ENCODE measurements around the gene UQCC5.

Gene UQCC5

DNA sequence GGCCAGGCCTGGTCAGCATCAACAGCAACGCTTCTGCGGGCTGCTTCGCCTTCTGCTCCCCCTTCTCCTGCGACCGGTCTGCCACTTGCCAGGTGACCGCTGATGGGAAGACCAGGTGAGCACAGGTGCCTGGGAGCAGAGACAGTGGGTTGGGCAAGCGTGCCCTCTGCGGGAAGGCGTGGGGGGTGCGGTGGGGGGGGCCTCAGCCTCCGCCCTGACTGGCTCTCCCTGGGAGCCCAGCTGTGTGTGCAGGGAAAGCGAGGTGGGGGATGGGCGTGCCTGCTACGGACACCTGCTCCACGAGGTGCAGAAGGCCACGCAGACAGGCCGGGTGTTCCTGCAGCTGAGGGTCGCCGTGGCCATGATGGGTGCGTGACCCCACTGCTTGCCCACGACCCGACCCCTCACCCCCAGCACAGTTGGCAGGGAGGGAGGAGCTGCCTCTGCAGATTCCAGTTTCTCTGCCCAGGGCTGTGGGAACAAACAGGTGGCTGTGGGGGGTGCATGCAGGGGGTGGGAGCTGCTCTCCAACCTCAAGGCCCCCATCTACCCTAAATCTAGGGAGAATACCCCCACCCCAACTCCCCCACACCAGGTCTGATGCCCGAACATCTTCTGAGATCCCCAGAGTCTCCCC is 32.5 kb upstream of the UQCC5 start:
- DNase-seq (ENCODE audit: low read depth, low spot score): no peak

- DNase-seq (ENCODE audit: low read depth, low spot score): no peak
Measured at GRCh38 chr3:52504977-52505376, 31.4 kb upstream of the UQCC5 start.

DNA sequence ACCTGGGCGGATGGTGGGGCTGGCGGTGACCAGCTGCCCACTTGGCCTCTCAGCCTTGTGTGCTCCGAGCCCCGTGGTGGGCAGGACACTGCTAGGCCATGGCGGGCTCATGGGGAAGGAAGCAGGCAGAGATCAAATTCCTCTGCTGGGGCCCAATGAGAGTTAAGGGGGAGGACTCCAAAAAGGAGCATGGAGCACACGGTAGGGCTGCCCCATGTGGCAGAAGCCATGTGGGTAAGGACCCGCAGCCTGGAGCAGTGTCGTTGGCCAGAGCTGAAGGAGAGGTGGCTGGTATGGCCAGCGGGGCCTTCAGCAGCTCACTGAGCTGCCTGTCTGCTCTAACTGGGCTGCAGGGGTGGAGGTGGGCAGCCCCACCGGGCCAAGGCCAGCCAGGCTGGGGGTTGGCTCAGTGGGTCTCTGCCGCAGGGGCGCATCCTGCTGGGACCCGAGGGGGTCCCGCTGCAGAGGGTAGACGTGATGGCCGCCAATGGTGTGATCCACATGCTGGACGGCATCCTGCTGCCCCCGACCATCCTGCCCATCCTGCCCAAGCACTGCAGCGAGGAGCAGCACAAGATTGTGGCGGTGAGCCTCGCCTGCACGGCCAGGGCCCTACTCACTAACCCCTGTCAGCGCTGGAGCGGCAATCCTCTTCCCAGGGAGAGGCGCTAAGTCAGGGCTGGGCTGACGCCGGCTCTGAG is 30.0 kb upstream of the UQCC5 start:
- no peak for DNase-seq (ENCODE audit: low read depth, low spot score)

GRCh38 chr3:52507359-52507758 is 29.0 kb upstream of the UQCC5 start:
- DNase-seq (ENCODE audit: low read depth, low spot score): no peak

DNA sequence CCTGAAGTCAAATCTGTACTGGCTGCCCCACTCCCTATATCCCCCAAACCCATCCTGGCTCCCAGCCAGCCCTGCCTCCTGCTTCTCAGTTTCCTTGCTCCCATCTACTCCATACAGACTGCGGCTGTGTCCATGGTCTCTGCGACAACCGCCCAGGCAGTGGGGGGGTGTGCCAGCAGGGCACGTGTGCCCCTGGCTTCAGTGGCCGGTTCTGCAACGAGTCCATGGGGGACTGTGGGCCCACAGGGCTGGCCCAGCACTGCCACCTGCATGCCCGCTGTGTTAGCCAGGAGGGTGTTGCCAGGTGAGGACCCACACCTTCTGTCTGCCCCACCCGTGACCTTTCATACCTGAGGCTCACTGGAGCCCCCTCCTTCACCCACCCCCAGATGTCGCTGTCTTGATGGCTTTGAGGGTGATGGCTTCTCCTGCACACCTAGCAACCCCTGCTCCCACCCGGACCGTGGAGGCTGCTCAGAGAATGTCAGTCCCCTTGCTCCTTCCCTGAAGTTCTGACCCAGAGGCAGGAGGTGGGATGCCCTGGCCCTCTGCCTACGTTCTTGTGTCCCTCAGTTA is 26.6 kb upstream of the UQCC5 start:
- no peak for DNase-seq (ENCODE audit: low read depth, low spot score)

GRCh38 chr3:52511509-52511908 is 24.9 kb upstream of the UQCC5 start:
- DNase-seq (ENCODE audit: low read depth, low spot score): no peak

GRCh38 chr3:52512105-52512504 is 24.3 kb upstream of the UQCC5 start:
- DNase-seq (ENCODE audit: low read depth, low spot score): no peak

DNA sequence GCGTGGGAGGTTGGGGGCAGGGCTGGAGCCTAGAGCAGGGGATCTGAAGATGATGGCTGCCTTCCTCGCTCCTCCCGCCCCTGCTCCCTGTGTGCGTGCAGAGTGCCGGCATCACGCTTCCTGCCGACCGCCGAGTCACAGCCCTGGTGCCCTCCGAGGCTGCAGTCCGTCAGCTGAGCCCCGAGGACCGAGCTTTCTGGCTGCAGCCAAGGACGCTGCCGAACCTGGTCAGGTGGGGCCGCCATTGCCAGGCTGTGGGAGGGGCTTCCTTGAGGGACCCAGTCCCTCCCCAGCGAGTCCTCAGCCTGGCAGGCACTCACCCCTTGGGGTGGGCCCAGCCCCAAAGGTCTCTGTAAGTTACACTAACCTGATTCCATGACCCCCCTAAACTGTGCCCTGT is 23.7 kb upstream of the UQCC5 start:
- no peak for DNase-seq (ENCODE audit: low read depth, low spot score)

DNA sequence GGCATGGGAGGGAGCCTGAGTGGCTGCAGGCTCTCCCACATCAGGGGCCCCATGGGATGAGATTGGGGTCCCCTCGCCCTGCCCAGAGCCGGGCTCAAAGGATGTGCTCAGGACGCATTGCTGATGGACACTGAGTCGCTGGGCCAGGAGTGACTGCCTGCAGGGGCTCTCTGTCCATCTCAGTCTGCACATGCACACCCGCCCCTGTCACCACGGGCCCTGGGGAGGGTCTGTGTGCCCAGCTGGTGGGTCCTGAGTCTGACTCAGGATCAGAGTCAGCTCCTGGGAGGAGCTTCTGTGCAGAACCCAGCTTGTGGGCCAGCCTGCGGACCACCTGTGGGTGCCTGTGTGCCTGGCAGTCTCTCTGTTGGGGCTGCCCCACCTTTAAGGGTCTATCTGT is 23.1 kb upstream of the UQCC5 start:
- DNase-seq (ENCODE audit: low read depth, low spot score): no peak

GRCh38 chr3:52514576-52514975 is 21.8 kb upstream of the UQCC5 start:
- DNase-seq (ENCODE audit: low read depth, low spot score): no peak

- no peak for DNase-seq (ENCODE audit: low read depth, low spot score)
Measured at GRCh38 chr3:52515192-52515591, 21.2 kb upstream of the UQCC5 start.

- DNase-seq (ENCODE audit: low read depth, low spot score): no peak
Measured at GRCh38 chr3:52516509-52517195, 19.8 kb upstream of the UQCC5 start.

GRCh38 chr3:52517796-52518722 is 18.3 kb upstream of the UQCC5 start:
- no peak for DNase-seq (ENCODE audit: low read depth, low spot score)

GRCh38 chr3:52518723-52519444 is 17.5 kb upstream of the UQCC5 start:
- DNase-seq (ENCODE audit: low read depth, low spot score): no peak

GRCh38 chr3:52519445-52520140 is 16.8 kb upstream of the UQCC5 start:
- DNase-seq (ENCODE audit: low read depth, low spot score): no peak

GRCh38 chr3:52520141-52520667 is 16.2 kb upstream of the UQCC5 start:
- DNase-seq (ENCODE audit: low read depth, low spot score): no peak

DNA sequence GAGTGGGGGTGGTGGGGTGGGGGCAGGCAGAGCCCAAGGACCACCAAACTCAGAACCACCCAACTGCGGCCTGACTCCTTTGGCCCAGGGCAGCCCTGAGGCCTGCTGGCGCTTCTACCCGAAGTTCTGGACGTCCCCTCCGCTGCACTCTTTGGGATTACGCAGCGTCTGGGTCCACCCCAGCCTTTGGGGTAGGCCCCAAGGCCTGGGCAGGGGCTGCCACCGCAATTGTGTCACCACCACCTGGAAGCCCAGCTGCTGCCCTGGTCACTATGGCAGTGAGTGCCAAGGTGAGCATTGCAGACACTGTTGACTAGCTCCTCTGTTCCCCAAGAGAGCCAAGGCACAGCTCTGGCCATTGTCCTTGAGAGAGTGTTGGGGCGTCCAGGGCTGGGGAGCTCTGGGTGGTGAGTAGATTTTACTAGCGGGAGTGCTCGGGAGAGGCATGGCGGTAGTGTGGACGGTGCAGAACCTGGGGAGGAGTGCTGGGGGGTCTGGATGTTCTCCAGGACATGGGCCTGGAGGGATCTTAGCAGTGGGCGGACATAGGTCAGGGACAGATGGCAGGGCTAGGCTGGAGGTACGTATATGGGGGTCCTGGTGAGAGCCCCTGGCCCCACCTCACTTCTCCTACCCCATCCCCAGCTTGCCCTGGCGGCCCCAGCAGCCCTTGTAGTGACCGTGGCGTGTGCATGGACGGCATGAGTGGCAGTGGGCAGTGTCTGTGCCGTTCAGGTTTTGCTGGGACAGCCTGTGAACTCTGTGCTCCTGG is 15.5 kb upstream of the UQCC5 start:
- no peak for DNase-seq (ENCODE audit: low read depth, low spot score)

DNA sequence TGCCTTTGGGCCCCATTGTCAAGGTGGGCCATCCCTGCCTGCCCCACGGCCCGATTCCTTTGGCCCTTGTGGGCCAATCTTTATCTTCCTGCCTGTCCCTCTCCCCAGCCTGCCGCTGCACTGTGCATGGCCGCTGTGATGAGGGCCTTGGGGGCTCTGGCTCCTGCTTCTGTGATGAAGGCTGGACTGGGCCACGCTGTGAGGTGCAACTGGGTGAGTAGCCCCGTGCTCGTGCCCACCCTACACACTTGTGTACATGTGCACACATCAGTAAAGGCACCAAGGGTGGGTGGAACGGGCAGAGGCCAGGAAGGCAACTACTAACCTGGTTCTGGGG is 14.9 kb upstream of the UQCC5 start:
- no peak for DNase-seq (ENCODE audit: low read depth, low spot score)

GRCh38 chr3:52521881-52522650 is 14.3 kb upstream of the UQCC5 start:
- no peak for DNase-seq (ENCODE audit: low read depth, low spot score)

Data from brain pericyte (primary cell).